Nephron progenitor cell (in vitro differentiated cells): ENCODE data around the gene RPLP2.

Experiments used
- DNase-seq: peaks from one replicate; pipeline ENCODE4 v3.0.0; 2021
- H3K27ac Mint-ChIP-seq: 2 replicates; pipeline ENCODE4 v1.8.0; 2021; ENCODE audit warnings: mild to moderate bottlenecking, moderate library complexity, mixed read lengths
- H3K27me3 Mint-ChIP-seq: 2 replicates; pipeline ENCODE4 v1.8.0; 2021; ENCODE audit warnings: mild to moderate bottlenecking, low read depth, mixed read lengths; ENCODE audit not compliant: poor library complexity
- H3K36me3 Mint-ChIP-seq: 2 replicates; pipeline ENCODE4 v1.8.0; 2021; ENCODE audit warnings: low read depth, mixed read lengths
- H3K4me1 Mint-ChIP-seq: 2 replicates; pipeline ENCODE4 v1.8.0; 2021; ENCODE audit warnings: mixed read lengths
- H3K4me3 Mint-ChIP-seq: 2 replicates; pipeline ENCODE4 v1.8.0; 2021; ENCODE audit warnings: mild to moderate bottlenecking, moderate library complexity, mixed read lengths
- H3K9me3 Mint-ChIP-seq: 2 replicates; pipeline ENCODE4 v1.8.0; 2021; ENCODE audit warnings: mild to moderate bottlenecking, moderate library complexity, mixed read lengths
- TF ChIP-seq, protein P1 (sequence below): fragments of 200-600 bp; sonication (generic); IDR thresholded peaks from 2 replicates; pipeline ENCODE4 v1.5.0; 2021; ENCODE audit warnings: antibody characterized with exemption

The RPLP2 gene

DNA sequence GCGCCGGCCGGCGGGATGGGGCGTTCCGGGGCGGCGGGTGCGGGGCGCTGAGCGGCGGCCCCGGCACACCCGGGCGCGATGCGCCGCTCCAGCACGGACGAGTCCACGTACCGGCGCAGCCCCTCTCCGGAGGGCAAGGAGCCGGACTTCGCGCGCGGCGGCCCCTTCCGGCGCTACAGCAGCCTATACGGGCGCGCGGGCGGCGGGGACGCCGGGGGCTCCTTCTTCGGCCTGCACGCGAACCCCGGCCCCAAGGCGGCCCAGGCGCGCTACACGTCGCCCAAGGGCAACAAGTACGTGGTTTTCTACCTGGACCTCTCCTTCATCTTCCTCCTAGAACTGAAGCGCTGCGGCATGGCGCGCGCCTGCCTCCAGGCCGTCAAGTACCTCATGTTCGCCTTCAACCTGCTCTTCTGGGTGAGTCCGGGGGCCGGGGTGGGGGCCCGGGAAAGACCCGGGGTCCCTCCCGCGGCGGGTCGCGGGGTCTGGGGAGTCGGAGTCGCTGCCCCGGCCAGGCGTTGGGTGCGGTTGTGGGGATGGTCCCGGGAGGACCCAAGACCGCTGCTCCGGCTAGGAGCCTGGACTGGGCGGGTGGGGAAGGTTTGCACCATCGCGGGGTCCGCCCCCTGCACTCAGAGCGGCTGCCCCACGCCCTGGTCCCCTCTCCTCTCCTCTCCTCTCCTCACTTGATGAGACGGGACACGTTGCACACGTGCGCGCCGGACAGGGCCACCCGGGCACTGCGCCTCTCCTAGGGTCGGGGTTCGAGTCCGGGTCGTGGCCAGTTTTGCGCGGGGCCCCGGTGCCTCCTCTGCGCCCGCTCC lies 40.4 kb downstream of the RPLP2 start:
- Mint-ChIP-seq H3K4me1 (peaks cover 16% of the 10 kb centered on the region), H3K27me3 (peaks cover 32% of the 10 kb centered on the region), H3K36me3 (no peaks in the 10 kb centered on the region), H3K4me3 (peak overlapping the region; percentile 79), H3K9me3 (no peaks in the 10 kb centered on the region), H3K27ac (no peak overlapping the region)
- no peak for DNase-seq
- TF ChIP-seq, protein P1, sequence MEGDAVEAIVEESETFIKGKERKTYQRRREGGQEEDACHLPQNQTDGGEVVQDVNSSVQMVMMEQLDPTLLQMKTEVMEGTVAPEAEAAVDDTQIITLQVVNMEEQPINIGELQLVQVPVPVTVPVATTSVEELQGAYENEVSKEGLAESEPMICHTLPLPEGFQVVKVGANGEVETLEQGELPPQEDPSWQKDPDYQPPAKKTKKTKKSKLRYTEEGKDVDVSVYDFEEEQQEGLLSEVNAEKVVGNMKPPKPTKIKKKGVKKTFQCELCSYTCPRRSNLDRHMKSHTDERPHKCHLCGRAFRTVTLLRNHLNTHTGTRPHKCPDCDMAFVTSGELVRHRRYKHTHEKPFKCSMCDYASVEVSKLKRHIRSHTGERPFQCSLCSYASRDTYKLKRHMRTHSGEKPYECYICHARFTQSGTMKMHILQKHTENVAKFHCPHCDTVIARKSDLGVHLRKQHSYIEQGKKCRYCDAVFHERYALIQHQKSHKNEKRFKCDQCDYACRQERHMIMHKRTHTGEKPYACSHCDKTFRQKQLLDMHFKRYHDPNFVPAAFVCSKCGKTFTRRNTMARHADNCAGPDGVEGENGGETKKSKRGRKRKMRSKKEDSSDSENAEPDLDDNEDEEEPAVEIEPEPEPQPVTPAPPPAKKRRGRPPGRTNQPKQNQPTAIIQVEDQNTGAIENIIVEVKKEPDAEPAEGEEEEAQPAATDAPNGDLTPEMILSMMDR, result no peak

DNA sequence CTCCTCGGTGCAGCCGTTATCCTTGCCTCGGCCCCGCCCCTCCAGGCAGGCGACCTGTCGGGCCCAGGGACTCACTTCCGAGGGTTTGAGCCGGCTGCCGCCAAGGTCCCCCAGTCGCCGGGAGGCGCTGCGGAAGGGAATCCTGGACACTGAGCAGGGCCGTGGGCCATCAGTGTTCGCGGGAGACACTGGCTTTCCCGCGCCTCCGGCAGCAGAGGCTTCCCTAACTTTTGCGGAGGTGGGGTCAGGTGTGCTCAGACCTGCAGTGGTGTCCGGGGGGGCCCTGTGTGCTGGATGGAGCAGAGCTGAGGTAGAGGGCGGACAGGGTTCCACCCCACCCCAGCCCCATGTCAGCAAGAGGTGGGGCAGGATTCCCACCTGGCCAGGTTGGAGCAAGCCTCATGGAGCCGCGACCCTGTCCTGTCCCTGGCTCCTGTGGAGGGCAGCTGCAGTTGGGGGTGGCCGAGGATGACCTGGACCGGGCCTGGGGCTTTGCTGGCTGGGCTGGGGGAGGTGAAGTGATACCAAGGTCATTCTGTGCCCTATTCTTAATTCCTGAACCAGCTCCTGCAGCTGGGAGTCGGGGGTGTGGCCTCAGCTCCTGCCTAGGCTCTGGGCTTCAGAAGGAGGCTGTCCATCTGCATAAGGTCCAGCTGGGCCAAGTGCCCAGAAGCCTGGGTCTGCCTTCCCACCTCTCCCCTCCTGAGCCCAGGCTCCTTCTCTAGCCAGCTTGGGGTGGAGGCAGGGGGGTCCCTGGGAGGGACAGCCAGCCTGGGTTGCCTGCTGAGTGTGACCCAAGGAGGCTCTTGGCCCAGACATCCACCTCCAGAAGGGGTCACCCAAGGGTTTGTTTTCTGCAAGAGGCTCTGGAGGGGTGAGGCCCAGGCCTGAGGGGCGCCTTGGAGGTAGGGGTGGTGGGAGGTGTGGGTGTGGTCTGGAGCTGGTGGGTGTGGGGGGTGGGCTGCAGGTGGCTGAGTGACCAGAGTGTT lies 41.3 kb downstream of the RPLP2 start:
- Mint-ChIP-seq H3K4me3 (peak overlapping the region; percentile 70), H3K4me1 (peaks cover 11% of the 10 kb centered on the region), H3K36me3 (no peaks in the 10 kb centered on the region), H3K9me3 (no peaks in the 10 kb centered on the region), H3K27ac (no peak overlapping the region), H3K27me3 (peaks cover 32% of the 10 kb centered on the region)
- DNase-seq, result peak; percentile 56
- TF ChIP-seq, protein P1, result no peak

DNA sequence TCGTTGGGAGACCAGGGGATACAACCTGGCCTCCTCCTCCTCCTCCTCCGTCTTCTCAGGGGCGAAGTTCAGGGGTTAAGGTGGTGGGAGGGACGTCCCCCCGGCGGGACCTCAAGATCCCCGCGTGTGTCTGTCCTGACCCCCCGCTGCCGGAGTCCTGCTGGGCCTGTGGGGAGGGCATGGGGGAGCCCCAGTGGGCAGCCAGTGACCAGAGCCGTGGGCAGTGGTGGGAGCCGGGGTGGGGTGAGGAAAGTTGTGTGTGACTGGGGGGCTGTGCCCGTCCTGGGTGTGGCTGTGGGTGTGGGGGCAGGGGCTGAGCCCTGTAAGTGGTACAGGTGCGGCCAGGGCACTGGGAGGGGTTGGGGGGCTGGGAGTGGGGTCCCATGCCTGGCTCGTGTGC lies 43.0 kb downstream of the RPLP2 start:
- no peaks in the 10 kb centered on the region for H3K36me3 Mint-ChIP-seq
- H3K27ac Mint-ChIP-seq, result no peak overlapping the region
- peak overlapping the region; percentile 30 for H3K4me3 Mint-ChIP-seq
- peaks cover 22% of the 10 kb centered on the region for H3K27me3 Mint-ChIP-seq
- DNase-seq, result no peak
- TF ChIP-seq, protein P1, result no peak
- H3K9me3 Mint-ChIP-seq, result no peaks in the 10 kb centered on the region
- H3K4me1 Mint-ChIP-seq, result peaks cover 17% of the 10 kb centered on the region

DNA sequence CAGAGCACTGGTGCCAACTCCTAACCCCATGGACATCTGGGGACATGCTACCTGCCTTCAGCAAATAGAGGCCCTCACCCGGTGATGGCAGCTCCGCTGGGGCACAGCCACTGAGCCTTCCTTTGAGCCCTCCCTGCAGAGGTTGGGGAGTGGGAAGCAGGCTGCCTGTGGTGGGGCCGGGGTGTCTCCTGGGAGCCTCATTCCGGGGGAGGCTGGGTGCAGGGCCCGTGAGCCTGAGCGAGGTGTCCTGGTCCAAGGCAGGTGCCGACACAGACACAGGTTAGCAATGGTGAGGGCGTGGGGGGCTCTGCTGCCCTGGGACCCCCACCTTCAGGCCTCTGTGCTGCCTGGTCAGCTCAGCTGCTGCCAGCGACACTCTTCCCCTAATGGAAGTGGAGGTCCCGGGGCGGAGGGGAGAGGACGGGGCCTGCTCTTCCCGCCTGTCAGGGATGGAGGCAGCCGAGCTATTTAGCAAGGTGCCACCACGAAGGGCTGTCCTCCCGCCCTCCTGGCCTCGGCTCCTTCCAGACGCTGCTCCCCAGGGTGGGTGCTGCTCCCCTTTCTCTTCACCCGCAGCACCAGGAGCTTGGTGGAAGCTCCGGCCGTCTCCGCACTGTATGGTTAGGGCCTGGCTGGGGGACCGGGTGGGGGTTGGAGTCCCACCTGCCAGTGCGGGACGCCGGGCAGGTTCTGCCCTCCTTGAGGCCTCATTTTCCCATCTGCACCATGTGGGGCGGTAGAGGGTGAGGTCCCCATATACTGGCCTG lies 44.1 kb downstream of the RPLP2 start:
- no peak overlapping the region for H3K27ac Mint-ChIP-seq
- H3K4me3 Mint-ChIP-seq, result no peak overlapping the region
- DNase-seq, result no peak
- peaks cover 24% of the 10 kb centered on the region for H3K4me1 Mint-ChIP-seq
- no peaks in the 10 kb centered on the region for H3K36me3 Mint-ChIP-seq
- H3K9me3 Mint-ChIP-seq, result no peaks in the 10 kb centered on the region
- H3K27me3 Mint-ChIP-seq, result peaks cover 15% of the 10 kb centered on the region
- TF ChIP-seq, protein P1, result no peak

DNA sequence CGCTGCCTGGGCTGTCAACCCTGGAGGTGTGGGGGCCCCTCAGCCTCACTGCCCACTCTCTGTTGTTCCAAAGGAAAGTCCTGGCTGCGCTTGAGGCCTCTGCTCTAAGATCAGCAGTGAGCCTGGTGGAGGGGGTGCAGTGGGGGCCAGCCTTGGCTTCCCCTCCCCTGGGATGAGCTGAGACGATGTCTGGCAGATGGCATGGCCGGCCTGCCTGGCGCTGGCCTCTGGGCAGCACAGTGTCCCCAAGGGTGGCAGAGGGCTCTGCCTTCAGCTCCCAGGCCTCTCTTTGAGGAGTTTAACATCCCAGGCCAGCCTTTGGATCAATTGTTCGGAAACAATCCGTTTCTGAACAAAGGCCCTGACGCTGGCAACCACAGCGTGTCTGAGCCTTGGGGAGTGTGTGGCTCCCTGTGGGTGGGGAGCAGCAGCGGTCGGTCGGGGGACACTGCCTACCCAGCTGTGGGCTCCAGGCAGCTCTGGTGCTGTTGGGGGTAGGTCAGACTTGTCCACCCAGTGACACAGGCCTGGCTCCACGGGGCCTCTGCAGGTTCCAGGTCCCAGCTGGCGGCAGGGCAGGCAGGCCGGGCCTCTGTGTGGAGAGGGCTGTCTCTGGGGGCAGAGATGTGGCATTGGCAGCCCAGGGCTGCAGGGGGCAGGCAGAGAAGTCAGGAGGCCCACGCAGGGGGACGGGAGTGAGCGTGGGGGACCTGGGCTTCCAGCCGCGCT lies 45.0 kb downstream of the RPLP2 start:
- TF ChIP-seq, protein P1, result no peak
- Mint-ChIP-seq H3K9me3 (no peaks in the 10 kb centered on the region), H3K27me3 (peaks cover 15% of the 10 kb centered on the region), H3K4me3 (no peak overlapping the region), H3K4me1 (peaks cover 28% of the 10 kb centered on the region), H3K36me3 (no peaks in the 10 kb centered on the region), H3K27ac (no peak overlapping the region)
- no peak for DNase-seq
